Muscle of back (tissue), 13 donors: ENCODE results near the gene C22orf15. TPM values are rescaled to one million over a fixed set of nuclear protein-coding genes. Genes with fewer than 3 reads are reported as not detected.
"Not testable (repeated sequence)": the region's sequence is repeated elsewhere in the genome, so short reads cannot be mapped to it uniquely, and the experiment has no call there.

Experiments used
- DNase-seq, 3 donors: peaks; one replicate each; pipeline versions ENCODE4 v3.0.0 to v3.0.0-alpha.2; 2013
- long read RNA-seq, 9 donors: transcript quantifications; one replicate each; lab custom pipeline, GENCODE V29; 2026
- polyA plus RNA-seq, 10 donors: library from polyadenylated mRNA; unstranded; fragments of 120-200 nt; gene quantifications; one replicate each; pipeline ENCODE4 v1.2.1, GENCODE V29; 2013; ENCODE audit not compliant: insufficient read length in 10 of 10

C22orf15 gene
- under 1 TPM in 9 of 10 donors, not detected in 1; 0.14 to 0.61 (median 0.33) TPM for polyA plus RNA-seq
- long read RNA-seq, donor 1 = 0 reads
- long read RNA-seq, donor 2, partial matches to known transcripts = 19 of 114 reads
- long read RNA-seq, donor 2, other reads (novel, unspliced or antisense) = 94 of 114 reads
- long read RNA-seq, donor 3 = 0 reads
- long read RNA-seq, donor 4 = 0 reads
- long read RNA-seq, donor 5, partial matches to known transcripts = 0 of 1 reads
- long read RNA-seq, donor 5, other reads (novel, unspliced or antisense) = 0 of 1 reads
- long read RNA-seq, donor 6 = 0 reads
- long read RNA-seq, donor 7 = 0 reads
- long read RNA-seq, donor 8, partial matches to known transcripts = 0 of 1 reads
- long read RNA-seq, donor 8, other reads (novel, unspliced or antisense) = 0 of 1 reads
- long read RNA-seq, donor 9 = 0 reads

DNA sequence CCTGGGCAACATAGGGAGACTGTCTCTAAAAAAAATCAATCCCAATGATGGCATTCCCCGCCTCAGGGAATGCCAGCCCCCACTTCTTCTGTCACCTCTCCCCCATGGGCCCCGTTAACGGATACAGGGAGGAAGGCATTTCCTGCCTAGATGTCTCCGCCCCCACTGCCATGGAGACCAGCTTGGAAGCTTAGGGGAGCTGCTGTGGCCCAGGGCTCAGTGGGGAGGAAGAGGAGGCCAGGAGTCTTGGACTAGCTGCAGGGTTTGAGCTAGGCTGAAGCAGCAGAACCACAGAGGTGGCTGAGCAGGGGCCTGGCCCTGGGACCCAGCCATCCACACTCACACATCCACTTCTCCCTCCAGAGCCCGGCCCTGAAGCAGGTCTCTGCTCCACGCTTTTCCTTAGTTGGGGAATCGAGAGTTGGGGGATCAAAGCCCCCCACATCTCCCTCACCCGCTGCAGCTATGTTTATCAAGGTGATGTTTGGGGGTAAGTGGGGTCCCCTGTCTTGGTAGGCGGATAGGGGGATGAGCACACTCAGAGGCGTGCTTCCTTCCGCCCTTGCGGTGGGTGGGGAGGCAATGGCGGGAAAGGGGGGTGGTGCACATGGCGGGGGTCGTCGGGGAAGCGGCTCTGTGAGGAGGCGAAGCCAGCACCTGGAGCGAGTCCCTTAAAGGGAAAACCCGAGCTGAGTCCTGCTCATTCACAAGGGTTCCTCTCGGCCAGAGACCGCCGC lies at the start of gene C22orf15:
Gene C22orf15 (plus strand): TSS at position 149 of the 737 bp plus-strand sequence. CDS start 317 bp downstream, at position 466.
- DNase-seq = peak in 1 of 3 donors; percentile 50

DNA sequence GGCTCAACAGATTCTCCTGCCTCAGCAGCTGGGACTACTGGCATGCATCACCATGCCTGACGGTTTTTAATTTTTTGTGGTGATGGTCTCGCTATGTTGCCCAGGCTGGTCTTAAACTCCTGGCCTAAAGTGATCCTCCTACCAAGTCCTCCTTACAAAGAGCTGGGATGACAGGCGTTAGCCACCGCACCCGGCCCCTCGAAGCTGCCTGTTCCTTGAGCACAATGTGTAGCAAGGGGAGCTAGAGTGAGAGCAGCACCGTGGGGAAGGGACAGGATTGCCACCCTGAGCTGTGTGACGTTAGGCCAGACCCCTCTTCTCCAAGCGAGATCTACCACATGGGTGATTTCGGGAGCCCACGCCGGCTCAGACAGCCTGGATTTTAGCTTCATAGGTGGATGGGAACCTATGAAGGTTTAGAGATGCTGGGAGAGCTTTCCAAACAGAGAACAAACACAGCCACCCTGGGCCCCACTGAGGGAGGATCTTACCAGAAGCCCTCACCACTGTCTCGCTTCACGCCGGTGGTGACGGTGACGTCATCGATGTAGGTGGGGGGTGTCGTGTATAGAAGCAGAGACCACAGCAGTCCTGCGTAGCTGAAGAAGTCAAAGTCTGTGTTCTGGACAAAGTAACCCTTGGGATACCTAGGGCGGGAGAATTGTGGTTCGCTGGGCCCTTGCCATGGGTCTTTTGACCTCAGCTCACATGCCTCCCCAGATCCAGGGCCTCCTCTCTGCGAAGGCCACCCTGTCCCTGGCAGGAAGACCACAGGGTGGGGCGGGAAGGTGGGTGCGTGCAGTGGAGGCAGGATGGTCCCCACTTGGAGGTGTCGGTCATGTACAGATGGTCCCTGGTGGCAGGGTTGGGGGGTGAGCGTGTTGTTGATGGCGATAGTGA lies 48.8 kb upstream of the C22orf15 start:
- no peak for DNase-seq

DNA sequence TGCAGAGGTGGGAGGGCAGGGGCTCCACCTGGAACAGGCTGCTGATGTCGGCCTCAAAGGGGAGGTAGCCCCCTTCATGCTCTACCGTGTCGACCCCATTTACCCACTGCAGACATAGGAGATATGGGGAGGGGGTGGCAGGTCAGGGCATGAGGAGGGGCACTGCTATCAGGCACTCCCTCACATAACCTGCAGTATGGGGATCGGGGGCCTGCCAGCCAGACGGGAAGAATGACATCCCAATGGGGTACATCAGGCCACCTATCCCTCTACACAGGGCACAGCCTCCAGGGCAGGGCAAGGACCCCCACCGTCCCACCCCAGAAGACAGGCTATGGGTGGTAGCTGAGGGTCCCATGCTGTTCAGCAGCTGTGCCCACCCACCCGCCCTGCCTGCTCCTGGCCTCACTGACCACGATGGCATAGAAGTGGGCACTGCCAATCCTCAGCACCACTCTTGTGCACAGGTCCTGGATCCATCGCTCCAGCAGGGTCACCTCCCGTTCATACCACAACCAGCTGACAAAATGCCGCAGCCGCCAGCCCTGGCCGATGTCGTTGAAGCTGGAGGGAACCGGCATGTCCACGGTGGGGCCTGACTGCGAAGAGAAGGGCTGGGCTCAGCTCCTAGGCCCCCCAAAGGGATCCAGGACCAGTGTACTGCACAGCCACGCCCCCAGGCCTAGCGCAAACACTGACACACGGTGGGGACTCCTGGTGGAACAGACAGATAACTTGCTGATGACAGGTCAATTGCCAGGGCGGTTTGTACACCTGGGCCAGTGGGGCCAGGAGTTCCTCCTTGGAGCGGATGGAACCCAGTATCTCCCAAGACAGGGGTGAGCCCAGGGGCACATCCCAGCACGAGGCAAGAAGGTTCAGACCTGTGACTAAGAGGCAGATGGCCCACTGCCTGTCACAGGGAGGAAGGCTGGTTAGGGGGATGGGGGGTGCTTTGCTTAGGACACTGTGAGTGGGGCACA lies 47.9 kb upstream of the C22orf15 start:
- no peak for DNase-seq

DNA sequence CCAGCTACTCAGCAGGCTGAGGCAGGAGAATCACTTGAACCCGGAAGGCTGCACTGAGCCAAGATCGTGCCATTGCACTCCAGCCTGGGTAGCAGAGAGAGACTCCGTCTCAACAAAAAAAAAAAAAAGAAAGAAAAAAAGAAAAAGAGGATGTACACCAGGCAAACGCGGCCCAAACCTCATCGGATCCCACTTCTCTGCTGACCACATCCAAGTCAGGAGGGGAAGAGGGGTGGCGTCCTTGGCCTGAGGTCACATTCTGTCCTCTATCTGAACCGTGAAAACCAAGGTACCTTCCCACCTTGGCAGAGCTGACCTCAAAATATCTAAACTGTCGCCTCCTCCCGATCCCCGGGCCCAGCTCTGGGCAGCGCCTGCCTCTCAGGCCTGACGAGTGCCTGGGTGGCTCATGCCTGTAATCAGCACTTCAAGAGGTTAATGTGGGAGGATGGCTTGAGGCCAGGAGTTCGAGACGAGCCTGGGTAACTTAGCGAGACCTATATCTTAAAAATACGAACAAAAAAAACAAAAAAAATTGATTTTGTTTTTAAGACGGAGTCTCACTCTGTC lies 46.9 kb upstream of the C22orf15 start:
- no peak for DNase-seq

GRCh38 chr22:23716811-23717801 lies 45.7 kb upstream of the C22orf15 start:
- DNase-seq = peak; percentile 82 to 95 (median 91)

DNA sequence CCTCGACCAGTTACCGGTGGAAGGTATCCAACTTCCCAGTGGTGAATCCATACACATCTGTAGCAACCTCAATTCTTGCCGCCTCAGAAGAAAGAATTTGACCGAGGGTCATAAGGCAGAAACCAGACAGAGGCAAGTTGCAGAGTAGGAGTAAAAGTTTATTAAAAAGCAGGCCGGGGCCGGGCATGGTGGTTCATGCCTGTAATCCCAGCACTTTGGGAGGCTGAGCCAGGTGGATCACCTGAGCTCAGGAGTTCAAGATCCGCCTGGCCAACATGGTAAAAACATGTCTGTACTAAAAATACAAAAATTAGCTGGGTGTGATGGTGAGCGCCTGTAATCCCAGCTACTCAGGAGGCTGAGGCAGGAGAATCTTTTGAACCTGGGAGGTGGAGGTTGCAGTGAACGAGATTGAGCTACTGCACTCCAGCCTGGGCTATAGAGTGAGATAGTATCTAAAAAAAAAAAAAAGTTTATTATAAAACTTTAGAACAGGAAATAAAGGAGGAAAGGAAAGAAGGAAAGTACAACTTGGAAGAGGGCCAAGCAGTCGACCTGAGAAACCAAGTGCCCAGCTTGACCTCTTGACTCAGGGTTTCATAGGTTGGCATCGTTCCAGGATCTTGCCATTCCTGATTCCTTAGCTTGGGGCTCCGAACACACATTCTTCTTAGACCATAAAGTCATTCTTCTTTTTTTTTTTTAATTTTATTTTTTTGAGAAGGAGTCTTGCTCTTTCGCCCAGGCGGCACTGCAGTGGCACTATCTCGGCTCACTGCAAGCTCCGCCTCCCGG lies 44.2 kb upstream of the C22orf15 start:
- DNase-seq = no peak

- no peak for DNase-seq
Measured at GRCh38 chr22:23720855-23721254, 41.9 kb upstream of the C22orf15 start.

- DNase-seq = no peak
Measured at GRCh38 chr22:23722160-23722559, 40.6 kb upstream of the C22orf15 start.

- no peak for DNase-seq
Measured at GRCh38 chr22:23722724-23723123, 40.1 kb upstream of the C22orf15 start.

GRCh38 chr22:23728108-23728507 lies 34.7 kb upstream of the C22orf15 start:
- not testable (repeated sequence) for DNase-seq

GRCh38 chr22:23737696-23738095 lies 25.1 kb upstream of the C22orf15 start:
- peak in 1 of 3 donors; percentile 20 for DNase-seq

DNA sequence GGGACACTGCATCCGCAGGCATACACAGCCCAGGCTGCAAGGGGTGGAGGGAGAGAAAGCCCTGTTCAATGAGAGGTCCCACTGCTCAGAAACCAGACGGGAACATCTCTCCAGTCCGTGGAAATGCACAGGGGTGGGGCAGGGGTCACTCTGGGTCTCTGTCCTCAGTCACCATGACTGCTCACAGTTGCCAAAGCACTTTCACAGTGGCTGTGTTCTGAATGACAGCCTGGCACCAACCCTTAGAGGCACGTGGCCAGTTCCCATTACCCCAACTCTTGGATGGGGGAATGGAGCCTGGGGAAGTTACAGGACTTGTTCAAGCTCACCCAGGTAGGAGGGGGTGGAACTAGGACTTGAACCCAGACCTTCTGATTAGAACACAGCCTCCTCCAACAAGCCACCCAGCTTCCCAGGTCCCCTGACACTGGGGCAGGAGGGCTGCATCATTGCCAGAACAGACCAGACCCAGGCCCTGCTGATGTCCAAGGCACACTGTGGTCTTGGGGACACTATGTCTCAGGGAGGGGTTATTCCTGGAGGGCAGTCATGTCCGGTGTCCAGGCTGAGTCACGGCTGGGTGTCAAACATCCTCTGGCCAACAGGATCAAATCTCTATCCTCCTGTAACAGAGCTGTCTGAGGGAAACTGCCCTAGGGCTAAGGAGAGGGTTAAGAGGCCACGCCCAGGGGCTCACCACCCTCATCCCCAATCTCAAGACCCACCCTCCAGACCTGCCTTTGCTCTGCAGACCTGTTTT lies 20.1 kb upstream of the C22orf15 start:
- DNase-seq = no peak

- DNase-seq = peak; percentile 45 to 78 (median 72)
Measured at GRCh38 chr22:23743303-23743705, 19.5 kb upstream of the C22orf15 start.

DNA sequence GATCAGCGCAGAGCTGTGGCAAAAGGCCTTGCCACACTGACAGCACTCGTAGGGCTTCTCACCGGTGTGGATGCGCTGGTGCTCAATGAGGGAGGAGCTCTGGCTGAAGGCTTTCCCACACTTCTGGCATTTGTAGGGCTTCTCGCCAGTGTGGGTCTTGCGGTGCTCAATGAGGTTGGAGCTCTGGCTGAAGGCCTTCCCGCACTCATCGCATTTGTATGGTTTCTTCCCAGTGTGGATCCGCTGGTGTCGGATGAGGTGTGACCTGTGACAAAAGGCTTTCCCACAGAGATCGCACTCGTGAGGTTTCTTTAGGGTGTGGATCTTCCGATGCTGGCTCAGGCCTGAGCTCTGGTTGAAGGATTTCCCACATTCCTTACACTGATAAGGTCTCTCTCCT lies 18.8 kb upstream of the C22orf15 start:
- DNase-seq = no peak

GRCh38 chr22:23744485-23744884 lies 18.3 kb upstream of the C22orf15 start:
- DNase-seq = no peak

DNA sequence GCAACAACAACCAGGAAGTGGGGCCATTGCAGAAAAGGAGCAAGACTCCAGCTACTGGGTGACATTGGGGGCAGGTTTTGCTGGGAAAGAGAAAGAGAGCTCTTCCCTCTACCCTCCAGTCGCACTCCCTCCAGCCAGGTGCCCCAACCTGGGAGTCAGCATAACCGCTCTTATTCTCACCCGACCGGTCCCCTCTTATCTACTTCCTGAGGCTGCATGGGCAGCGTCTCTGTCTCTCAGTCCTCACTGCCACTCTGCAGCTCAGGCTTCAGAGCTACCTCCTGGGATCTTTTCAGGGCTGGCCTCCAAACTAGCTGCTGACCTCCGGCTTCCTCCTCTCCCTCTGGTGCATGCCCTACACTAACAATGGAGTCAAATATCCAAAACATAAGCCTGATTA lies 17.0 kb upstream of the C22orf15 start:
- DNase-seq = no peak

- peak in 2 of 3 donors; percentile 56 to 76 for DNase-seq
Measured at GRCh38 chr22:23749841-23750301, 12.9 kb upstream of the C22orf15 start.
